Retina (tissue), 1 donor: ENCODE results near the gene SCAP.

Experiments
- DNase-seq: peaks from one replicate; pipeline ENCODE4 v3.0.0-alpha.2; 2016

The SCAP gene

GRCh38 chr3:47412842-47413520, 62.8 kb downstream of the SCAP start:
- DNase-seq, result no peak

- DNase-seq, result no peak
Measured at GRCh38 chr3:47412453-47412756, 63.3 kb downstream of the SCAP start.

- no peak for DNase-seq
Measured at GRCh38 chr3:47411696-47412452, 63.9 kb downstream of the SCAP start.

- no peak for DNase-seq
Measured at GRCh38 chr3:47410801-47411646, 64.7 kb downstream of the SCAP start.

GRCh38 chr3:47410417-47410720, 65.4 kb downstream of the SCAP start:
- DNase-seq, result no peak

- no peak for DNase-seq
Measured at GRCh38 chr3:47409688-47410416, 65.9 kb downstream of the SCAP start.

- no peak for DNase-seq
Measured at GRCh38 chr3:47409284-47409683, 66.5 kb downstream of the SCAP start.

- no peak for DNase-seq
Measured at GRCh38 chr3:47408839-47409229, 66.9 kb downstream of the SCAP start.

- no peak for DNase-seq
Measured at GRCh38 chr3:47407896-47408838, 67.6 kb downstream of the SCAP start.

- no peak for DNase-seq
Measured at GRCh38 chr3:47407237-47407636, 68.5 kb downstream of the SCAP start.

- DNase-seq, result no peak
Measured at GRCh38 chr3:47406762-47407149, 69.0 kb downstream of the SCAP start.

- DNase-seq, result no peak
Measured at GRCh38 chr3:47405820-47406761, 69.7 kb downstream of the SCAP start.

GRCh38 chr3:47404955-47405790, 70.6 kb downstream of the SCAP start:
- no peak for DNase-seq

- no peak for DNase-seq
Measured at GRCh38 chr3:47404431-47404876, 71.3 kb downstream of the SCAP start.

- DNase-seq, result no peak
Measured at GRCh38 chr3:47399531-47400270, 76.0 kb downstream of the SCAP start.

- DNase-seq, result no peak
Measured at GRCh38 chr3:47399016-47399415, 76.7 kb downstream of the SCAP start.

GRCh38 chr3:47398228-47398627, 77.5 kb downstream of the SCAP start:
- DNase-seq, result no peak

GRCh38 chr3:47394881-47395280, 80.9 kb downstream of the SCAP start:
- DNase-seq, result peak; percentile 46
